Ectodermal cell (in vitro differentiated cells): Measurements from ENCODE around the gene PLXNB1.

ENCODE experiments used
- H3K27ac ChIP-seq: 2 replicates; pipeline ENCODE4 v1.7.0; 2013; ENCODE audit warnings: mild to moderate bottlenecking, low read depth, low read length; ENCODE audit not compliant: insufficient read depth, poor library complexity, severe bottlenecking
- H3K27me3 ChIP-seq: 2 replicates; pipeline ENCODE4 v1.7.0; 2013; ENCODE audit warnings: mild to moderate bottlenecking, low read length; ENCODE audit not compliant: insufficient read depth, control insufficient read depth, poor library complexity, severe bottlenecking
- H3K36me3 ChIP-seq: one replicate; pipeline ENCODE4 v1.7.0; 2013; ENCODE audit warnings: low read length; ENCODE audit not compliant: control insufficient read depth, insufficient read depth
- H3K4me1 ChIP-seq: one replicate; pipeline ENCODE4 v1.7.0; 2013; ENCODE audit warnings: low read length; ENCODE audit not compliant: control insufficient read depth, insufficient read depth
- H3K4me3 ChIP-seq: 2 replicates; pipeline ENCODE4 v1.7.0; 2013; ENCODE audit warnings: low read depth, low read length, control low read depth; ENCODE audit not compliant: insufficient read depth
- H3K9me3 ChIP-seq: 2 replicates; pipeline ENCODE4 v1.7.0; 2013; ENCODE audit warnings: mild to moderate bottlenecking, low read length, moderate library complexity; ENCODE audit not compliant: control insufficient read depth
- WGBS, 2 experiments: methylation state at CpG; one replicate each; pipeline ENCODE4 v1.1.7; 2013; ENCODE audit warnings: missing lambda C conversion rate in 2 of 2; 5-methylcytosine and 5-hydroxymethylcytosine counted together

PLXNB1 gene

GRCh38 chr3:48426944-48427629 lies 2.8 kb downstream of the PLXNB1 start:
- peak overlapping the region; percentile 90 for H3K4me3 ChIP-seq
- no peaks in the 10 kb centered on the region for H3K9me3 ChIP-seq
- H3K36me3 ChIP-seq: peaks cover 21% of the 10 kb centered on the region
- no peak overlapping the region for H3K27ac ChIP-seq
- H3K4me1 ChIP-seq: peaks cover 45% of the 10 kb centered on the region
- WGBS, 2 experiments: 85 to 91% methylated on average over 8 of the region's 8 CpGs
- H3K27me3 ChIP-seq: no peaks in the 10 kb centered on the region

- H3K27me3 ChIP-seq: no peaks in the 10 kb centered on the region
- WGBS, 2 experiments: 88 to 90% methylated on average over 11 of the region's 11 CpGs
- H3K4me3 ChIP-seq: no peak overlapping the region
- H3K36me3 ChIP-seq: peaks cover 16% of the 10 kb centered on the region
- no peaks in the 10 kb centered on the region for H3K9me3 ChIP-seq
- H3K4me1 ChIP-seq: peaks cover 45% of the 10 kb centered on the region
- H3K27ac ChIP-seq: no peak overlapping the region
Measured at GRCh38 chr3:48426401-48426909, 3.4 kb downstream of the PLXNB1 start.

GRCh38 chr3:48425281-48425812 lies 4.5 kb downstream of the PLXNB1 start:
- WGBS, 2 experiments: 84% methylated on average over 13 of the region's 13 CpGs
- H3K4me1 ChIP-seq: peaks cover 43% of the 10 kb centered on the region
- no peak overlapping the region for H3K4me3 ChIP-seq
- no peaks in the 10 kb centered on the region for H3K27me3 ChIP-seq
- H3K27ac ChIP-seq: no peak overlapping the region
- H3K36me3 ChIP-seq: peaks cover 19% of the 10 kb centered on the region
- H3K9me3 ChIP-seq: no peaks in the 10 kb centered on the region

GRCh38 chr3:48423883-48424695 lies 5.8 kb downstream of the PLXNB1 start:
- Histone ChIP-seq H3K27ac (no peak overlapping the region), H3K4me3 (no peak overlapping the region), H3K4me1 (peaks cover 38% of the 10 kb centered on the region), H3K9me3 (no peaks in the 10 kb centered on the region), H3K27me3 (no peaks in the 10 kb centered on the region), H3K36me3 (peaks cover 19% of the 10 kb centered on the region)
- 93% methylated on average over 27 of the region's 27 CpGs for WGBS, 2 experiments

- Histone ChIP-seq H3K4me3 (no peak overlapping the region), H3K27ac (no peak overlapping the region), H3K27me3 (no peaks in the 10 kb centered on the region), H3K4me1 (peaks cover 37% of the 10 kb centered on the region), H3K9me3 (no peaks in the 10 kb centered on the region), H3K36me3 (peaks cover 24% of the 10 kb centered on the region)
- WGBS, 2 experiments: 93 to 94% methylated on average over 25 of the region's 25 CpGs
Measured at GRCh38 chr3:48423241-48423882, 6.5 kb downstream of the PLXNB1 start.

GRCh38 chr3:48422681-48423080 lies 7.2 kb downstream of the PLXNB1 start:
- WGBS, 2 experiments: 95 to 97% methylated on average over 8 of the region's 8 CpGs
- Histone ChIP-seq H3K27ac (no peak overlapping the region), H3K36me3 (peaks cover 30% of the 10 kb centered on the region), H3K9me3 (no peaks in the 10 kb centered on the region), H3K27me3 (no peaks in the 10 kb centered on the region), H3K4me3 (no peak overlapping the region), H3K4me1 (peaks cover 31% of the 10 kb centered on the region)

- peaks cover 27% of the 10 kb centered on the region for H3K4me1 ChIP-seq
Measured at GRCh38 chr3:48422272-48422671, 7.6 kb downstream of the PLXNB1 start.

GRCh38 chr3:48420561-48420960 lies 9.3 kb downstream of the PLXNB1 start:
- peaks cover 45% of the 10 kb centered on the region for H3K36me3 ChIP-seq
- no peaks in the 10 kb centered on the region for H3K27me3 ChIP-seq
- H3K4me3 ChIP-seq: no peak overlapping the region
- peaks cover 11% of the 10 kb centered on the region for H3K4me1 ChIP-seq
- WGBS, 2 experiments: 95% methylated on average over 14 of the region's 14 CpGs
- H3K9me3 ChIP-seq: no peaks in the 10 kb centered on the region
- no peak overlapping the region for H3K27ac ChIP-seq

More at GRCh38 chr3:48422272-48422671, 7.6 kb downstream of the PLXNB1 start:
- no peaks in the 10 kb centered on the region for H3K9me3 ChIP-seq
- no peak overlapping the region for H3K27ac ChIP-seq
- peaks cover 32% of the 10 kb centered on the region for H3K36me3 ChIP-seq
- no peaks in the 10 kb centered on the region for H3K27me3 ChIP-seq
- 93 to 99% methylated on average over 3 of the region's 3 CpGs for WGBS, 2 experiments
- H3K4me3 ChIP-seq: no peak overlapping the region

- Histone ChIP-seq H3K36me3 (peaks cover 53% of the 10 kb centered on the region), H3K4me3 (no peak overlapping the region), H3K27me3 (no peaks in the 10 kb centered on the region), H3K9me3 (no peaks in the 10 kb centered on the region), H3K27ac (no peak overlapping the region), H3K4me1 (peaks cover 2% of the 10 kb centered on the region)
- whole genome bisulfite sequencing, 2 experiments: 96 to 97% methylated on average over 17 of the region's 17 CpGs
Measured at GRCh38 chr3:48419597-48419996, 10.3 kb downstream of the PLXNB1 start.

- no peaks in the 10 kb centered on the region for H3K9me3 ChIP-seq
- H3K36me3 ChIP-seq: peaks cover 58% of the 10 kb centered on the region
- H3K27ac ChIP-seq: no peak overlapping the region
- 95% methylated on average over 9 of the region's 9 CpGs for WGBS, 2 experiments
- H3K4me3 ChIP-seq: no peak overlapping the region
- no peaks in the 10 kb centered on the region for H3K27me3 ChIP-seq
- no peaks in the 10 kb centered on the region for H3K4me1 ChIP-seq
Measured at GRCh38 chr3:48419149-48419548, 10.7 kb downstream of the PLXNB1 start.
